Activated CD8-positive, alpha-beta T cell treated with anti-CD3 and anti-CD28 coated beads for 36 hours (primary cell): ENCODE measurements around the gene DAPK1. TPM values are rescaled to one million over a fixed set of nuclear protein-coding genes. Genes with fewer than 3 reads are reported as not detected.

Experiments
- ATAC-seq: fragments of 200-7000 bp; cut with Tn5 transposase; one replicate; pipeline ENCODE4 v1.10.0; 2021; ENCODE audit warnings: mild to moderate bottlenecking, moderate library complexity
- CTCF ChIA-PET: fragments of 350-600 bp; sonication (Branson Sonifier 250); formaldehyde crosslinking; loops from one replicate; lab custom pipeline; 2021; ENCODE audit warnings: antibody characterized with exemption; lab: Charles Lee
- POLR2A ChIA-PET: fragments of 350-600 bp; sonication (Branson Sonifier 250); formaldehyde crosslinking; loops from one replicate; lab custom pipeline; 2021; ENCODE audit warnings: antibody characterized with exemption; lab: Charles Lee
- DNase-seq: peaks from one replicate; pipeline ENCODE4 v3.0.0-alpha.2; 2020
- H3K27ac Mint-ChIP-seq: one replicate; pipeline ENCODE4 v1.8.0; 2021; ENCODE audit warnings: mild to moderate bottlenecking, mixed read lengths
- H3K27me3 Mint-ChIP-seq: one replicate; pipeline ENCODE4 v1.8.0; 2021; ENCODE audit warnings: mixed read lengths
- H3K36me3 Mint-ChIP-seq: one replicate; pipeline ENCODE4 v1.8.0; 2021; ENCODE audit warnings: low read depth, mixed read lengths
- H3K4me1 Mint-ChIP-seq: one replicate; pipeline ENCODE4 v1.8.0; 2021; ENCODE audit warnings: low read depth, mixed read lengths
- H3K4me3 Mint-ChIP-seq: one replicate; pipeline ENCODE4 v1.8.0; 2021; ENCODE audit warnings: mild to moderate bottlenecking, moderate library complexity, mixed read lengths
- H3K9me3 Mint-ChIP-seq: one replicate; pipeline ENCODE4 v1.8.0; 2021; ENCODE audit warnings: mixed read lengths
- intact Hi-C: fragments of 100-400 bp; cut with micrococcal nuclease; formaldehyde crosslinking; loops from one replicate; pipeline ENCODE4 v1.10.0; 2022
- total RNA-seq, 2 experiments: library from RNA; stranded (reverse); gene quantifications; one replicate each; pipeline ENCODE4 v1.2.3, GENCODE V29; 2021
- TF ChIP-seq, protein P1 (sequence below): fragments of 200-600 bp; IDR thresholded peaks from one replicate; pipeline ENCODE4 v1.8.0; 2022; ENCODE audit warnings: antibody characterized with exemption, mild to moderate bottlenecking

DAPK1 gene
- total RNA-seq, 2 experiments from 2014 or later: 1.7 to 2.1 TPM

DNA sequence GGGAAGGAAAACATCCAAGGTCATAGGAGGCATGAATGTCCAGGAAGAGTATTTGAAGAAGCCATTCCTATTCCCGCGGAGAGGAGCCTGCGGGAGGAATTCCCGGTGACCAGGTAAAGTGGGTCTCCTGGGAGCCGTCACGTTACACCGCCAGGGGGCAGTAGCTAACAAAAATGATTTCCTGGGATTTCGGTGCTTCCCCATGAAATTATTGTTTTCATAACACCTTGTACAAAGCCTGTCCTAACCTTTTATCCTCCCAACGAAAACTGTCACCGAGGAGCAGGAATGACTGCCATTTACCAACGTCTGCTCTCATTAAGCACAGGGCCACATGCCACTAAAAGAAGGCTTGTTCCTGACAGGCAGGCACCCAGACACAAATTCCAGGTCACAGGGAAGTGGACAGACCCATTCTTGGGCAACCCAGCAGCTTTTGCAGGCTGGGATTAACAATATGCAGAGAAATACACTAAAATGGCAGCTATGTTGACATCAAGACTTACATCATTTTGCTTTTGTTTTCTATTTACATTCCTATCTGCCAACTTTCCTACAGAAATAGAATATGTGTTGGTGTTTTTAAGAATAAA is 187.1 kb downstream of the DAPK1 start:
- CTCF ChIA-PET: interaction anchor here (1.0 kb wide), 1 partner anchor 48 kb away, joined by 3 read pairs; no protein-coding TSS in a partner anchor
- ATAC-seq: no peak
- TF ChIP-seq, protein P1, sequence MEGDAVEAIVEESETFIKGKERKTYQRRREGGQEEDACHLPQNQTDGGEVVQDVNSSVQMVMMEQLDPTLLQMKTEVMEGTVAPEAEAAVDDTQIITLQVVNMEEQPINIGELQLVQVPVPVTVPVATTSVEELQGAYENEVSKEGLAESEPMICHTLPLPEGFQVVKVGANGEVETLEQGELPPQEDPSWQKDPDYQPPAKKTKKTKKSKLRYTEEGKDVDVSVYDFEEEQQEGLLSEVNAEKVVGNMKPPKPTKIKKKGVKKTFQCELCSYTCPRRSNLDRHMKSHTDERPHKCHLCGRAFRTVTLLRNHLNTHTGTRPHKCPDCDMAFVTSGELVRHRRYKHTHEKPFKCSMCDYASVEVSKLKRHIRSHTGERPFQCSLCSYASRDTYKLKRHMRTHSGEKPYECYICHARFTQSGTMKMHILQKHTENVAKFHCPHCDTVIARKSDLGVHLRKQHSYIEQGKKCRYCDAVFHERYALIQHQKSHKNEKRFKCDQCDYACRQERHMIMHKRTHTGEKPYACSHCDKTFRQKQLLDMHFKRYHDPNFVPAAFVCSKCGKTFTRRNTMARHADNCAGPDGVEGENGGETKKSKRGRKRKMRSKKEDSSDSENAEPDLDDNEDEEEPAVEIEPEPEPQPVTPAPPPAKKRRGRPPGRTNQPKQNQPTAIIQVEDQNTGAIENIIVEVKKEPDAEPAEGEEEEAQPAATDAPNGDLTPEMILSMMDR: no peak
- Mint-ChIP-seq H3K4me3 (no peak overlapping the region), H3K27ac (no peak overlapping the region), H3K9me3 (no peaks in the 10 kb centered on the region), H3K4me1 (peaks cover 8% of the 10 kb centered on the region), H3K36me3 (no peaks in the 10 kb centered on the region), H3K27me3 (no peaks in the 10 kb centered on the region)
- POLR2A ChIA-PET: no interaction called here
- no peak for DNase-seq
- intact Hi-C loops: no loop called here

DNA sequence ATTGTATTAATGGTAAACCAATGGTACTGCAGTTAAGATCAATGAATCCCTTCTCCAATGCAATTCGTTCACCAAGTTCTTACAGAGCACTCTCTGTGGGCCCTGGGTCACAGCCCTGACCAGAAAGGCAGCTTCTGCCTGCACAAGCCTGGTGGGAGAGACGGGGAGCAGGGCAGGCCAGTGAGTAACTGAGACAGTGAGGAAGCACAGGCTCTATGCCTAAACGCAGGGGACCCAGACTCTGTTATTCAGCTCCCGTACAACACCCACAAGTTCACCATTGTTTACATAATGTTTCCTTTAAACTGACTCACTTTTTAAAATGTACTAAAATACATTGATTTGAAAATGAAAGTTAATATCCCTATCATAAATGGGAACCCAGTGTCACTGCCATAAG is 187.8 kb downstream of the DAPK1 start:
- H3K36me3 Mint-ChIP-seq: no peaks in the 10 kb centered on the region
- no peak overlapping the region for H3K27ac Mint-ChIP-seq
- TF ChIP-seq, protein P1: no peak
- ATAC-seq (no peak), DNase-seq (no peak)
- ChIA-PET CTCF (no interaction called here), POLR2A (no interaction called here)
- intact Hi-C loops: no loop called here
- H3K4me1 Mint-ChIP-seq: peaks cover 8% of the 10 kb centered on the region
- H3K27me3 Mint-ChIP-seq: no peaks in the 10 kb centered on the region
- no peak overlapping the region for H3K4me3 Mint-ChIP-seq
- H3K9me3 Mint-ChIP-seq: no peaks in the 10 kb centered on the region

DNA sequence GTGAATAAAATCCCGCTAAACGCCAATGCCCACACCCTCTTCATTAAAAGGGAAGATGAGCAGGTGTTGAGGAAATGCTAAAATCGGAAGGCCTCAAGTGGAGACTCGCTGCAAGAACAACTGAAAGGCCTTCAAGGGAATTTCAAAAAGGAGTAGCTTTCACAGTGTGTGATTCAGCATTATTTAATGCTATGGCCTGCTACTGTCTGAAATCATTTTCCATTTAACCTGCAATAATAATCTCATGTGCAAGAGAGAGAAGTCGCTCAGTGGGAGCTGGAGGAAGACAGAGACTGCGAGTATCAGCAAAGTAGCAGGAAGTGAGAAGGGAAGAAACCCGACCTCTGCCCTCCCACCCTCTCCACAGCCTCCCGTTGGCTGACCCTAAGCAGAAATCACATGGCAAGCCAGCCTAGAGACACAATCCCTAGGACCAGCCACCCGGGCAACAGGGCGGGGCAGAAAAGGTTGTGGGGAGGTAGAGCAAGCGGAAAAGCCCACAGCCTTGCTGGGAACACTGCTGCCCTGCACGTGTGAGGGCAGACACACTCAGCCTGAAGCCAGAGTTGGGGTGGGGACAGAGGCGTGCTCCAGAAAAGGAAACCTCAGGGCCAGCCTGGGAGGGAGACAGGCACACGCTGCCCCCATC is 188.3 kb downstream of the DAPK1 start:
- H3K27me3 Mint-ChIP-seq: no peaks in the 10 kb centered on the region
- ChIA-PET CTCF (no interaction called here), POLR2A (no interaction called here)
- TF ChIP-seq, protein P1: no peak
- H3K4me3 Mint-ChIP-seq: no peak overlapping the region
- no peaks in the 10 kb centered on the region for H3K9me3 Mint-ChIP-seq
- H3K27ac Mint-ChIP-seq: no peak overlapping the region
- H3K36me3 Mint-ChIP-seq: no peaks in the 10 kb centered on the region
- no peak for DNase-seq
- peaks cover 8% of the 10 kb centered on the region for H3K4me1 Mint-ChIP-seq
- ATAC-seq: no peak
- intact Hi-C loops: no loop called here

DNA sequence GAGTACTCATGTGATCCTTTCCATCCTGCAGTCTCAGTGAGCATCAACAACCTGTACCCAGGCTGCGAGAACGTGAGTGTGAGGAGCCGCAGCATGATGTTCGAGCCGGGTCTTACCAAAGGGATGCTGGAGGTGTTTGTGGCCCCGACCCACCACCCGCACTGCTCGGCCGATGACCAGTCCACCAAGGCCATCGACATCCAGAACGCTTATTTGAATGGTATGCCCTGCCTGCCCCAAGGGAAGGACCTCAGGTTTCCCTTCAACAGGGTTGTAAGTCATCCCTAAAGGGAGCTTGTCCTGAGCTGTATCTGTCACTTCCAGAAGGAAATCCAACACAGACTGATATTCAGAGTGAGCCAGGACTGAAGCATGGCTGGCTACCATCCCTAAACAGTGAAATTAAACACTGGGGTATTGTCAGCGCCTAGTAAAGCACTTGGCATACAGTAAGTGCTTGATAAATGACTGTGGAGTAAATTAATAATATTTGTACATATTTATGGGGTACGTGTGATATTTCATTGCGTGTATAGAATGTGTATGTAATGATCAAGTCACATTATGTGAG is 188.9 kb downstream of the DAPK1 start:
- DNase-seq: no peak
- no peak for ATAC-seq
- H3K27ac Mint-ChIP-seq: no peak overlapping the region
- H3K4me1 Mint-ChIP-seq: peaks cover 8% of the 10 kb centered on the region
- no peak overlapping the region for H3K4me3 Mint-ChIP-seq
- no peaks in the 10 kb centered on the region for H3K36me3 Mint-ChIP-seq
- H3K27me3 Mint-ChIP-seq: no peaks in the 10 kb centered on the region
- ChIA-PET CTCF (no interaction called here), POLR2A (no interaction called here)
- H3K9me3 Mint-ChIP-seq: no peaks in the 10 kb centered on the region
- TF ChIP-seq, protein P1: no peak
- intact Hi-C loops: no loop called here

DNA sequence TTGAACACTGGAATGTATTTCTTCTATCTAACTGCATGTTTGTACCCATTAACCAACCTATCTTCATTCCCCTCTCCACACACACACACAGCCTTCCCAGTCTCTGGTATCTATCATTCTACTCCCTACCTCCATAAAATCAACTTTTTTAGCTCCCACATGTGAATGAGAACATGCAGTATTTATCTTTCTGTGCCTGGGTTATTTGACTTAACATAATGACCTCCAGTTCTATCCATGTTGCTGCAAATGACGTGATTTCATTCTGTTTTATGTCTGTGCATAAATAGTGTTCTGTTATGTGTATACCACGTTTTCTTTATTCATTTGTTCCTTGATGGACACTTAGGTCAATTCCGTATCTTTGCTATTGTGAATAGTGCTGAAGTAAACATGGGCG is 189.5 kb downstream of the DAPK1 start:
- no peak for ATAC-seq
- Mint-ChIP-seq H3K4me3 (no peak overlapping the region), H3K36me3 (no peaks in the 10 kb centered on the region), H3K4me1 (peaks cover 8% of the 10 kb centered on the region), H3K27ac (no peak overlapping the region), H3K27me3 (no peaks in the 10 kb centered on the region), H3K9me3 (no peaks in the 10 kb centered on the region)
- TF ChIP-seq, protein P1: no peak
- ChIA-PET CTCF (no interaction called here), POLR2A (no interaction called here)
- no peak for DNase-seq
- intact Hi-C loops: no loop called here
